Measurements from ENCODE around the gene BTK.

BTK gene

GRCh38 chrX:101408532-101408841 is 22.5 kb upstream of the BTK start:
- CTCF ChIA-PET: no interaction called here
- no peak for TF ChIP-seq CTCF (IDR thresholded peaks at IDR 0.05; ENCODE audit: control extremely low read depth, extremely low read depth, low read depth, missing control alignments)
- POLR2A ChIA-PET: no interaction called here
- DNase-seq (ENCODE audit: extremely low spot score): no peak

GRCh38 chrX:101407748-101408531 is 21.9 kb upstream of the BTK start, which contains the start of the genes GLA and HNRNPH2:
Gene GLA, minus strand, starts transcription at chrX:101407925. Its CDS starts 22 bp downstream, at chrX:101407903.
Gene HNRNPH2, plus strand, starts transcription at chrX:101408222. Its CDS starts 3,767 bp downstream, at chrX:101411989.
- CTCF ChIA-PET: interaction anchor here (1.9 kb wide), 1 partner anchor 18 kb away, joined by 7 read pairs; the partner anchor contains the start of gene RPL36A
- POLR2A ChIA-PET: interaction anchor here (1.3 kb wide), 1 partner anchor 17 kb away, joined by 6 read pairs; the partner anchor contains the start of gene RPL36A
- no peak for TF ChIP-seq CTCF (IDR thresholded peaks at IDR 0.05; ENCODE audit: control extremely low read depth, extremely low read depth, low read depth, missing control alignments)
- peak; percentile 82 for DNase-seq (ENCODE audit: extremely low spot score)

- no peak for TF ChIP-seq CTCF (IDR thresholded peaks at IDR 0.05; ENCODE audit: control extremely low read depth, extremely low read depth, low read depth, missing control alignments)
- DNase-seq (ENCODE audit: extremely low spot score): no peak
- POLR2A ChIA-PET: interaction anchor here (1.3 kb wide), 1 partner anchor 17 kb away, joined by 6 read pairs; the partner anchor contains the start of gene RPL36A
- CTCF ChIA-PET: interaction anchor here (1.9 kb wide), 1 partner anchor 17 kb away, joined by 7 read pairs; the partner anchor contains the start of gene RPL36A
These were observed 21.3 kb upstream of the BTK start for GRCh38 chrX:101407167-101407747.

- ChIA-PET CTCF (no interaction called here), POLR2A (no interaction called here)
- DNase-seq (ENCODE audit: extremely low spot score): no peak
- no peak for TF ChIP-seq CTCF (IDR thresholded peaks at IDR 0.05; ENCODE audit: control extremely low read depth, extremely low read depth, low read depth, missing control alignments)
These were observed 13.8 kb upstream of the BTK start for GRCh38 chrX:101399825-101400224.

GRCh38 chrX:101398694-101399093 is 12.7 kb upstream of the BTK start:
- no peak for DNase-seq (ENCODE audit: extremely low spot score)
- no peak for TF ChIP-seq CTCF (IDR thresholded peaks at IDR 0.05; ENCODE audit: control extremely low read depth, extremely low read depth, low read depth, missing control alignments)
- CTCF ChIA-PET: interaction anchor here (1.0 kb wide), 1 partner anchor 13 kb away, joined by 4 read pairs; the partner anchor contains the start of gene BTK
- POLR2A ChIA-PET: no interaction called here

- DNase-seq (ENCODE audit: extremely low spot score): no peak
- ChIA-PET CTCF (interaction anchor here (1.0 to 2.3 kb wide), 2 partner anchors 12 to 17 kb away, joined by 4 to 8 read pairs; partner anchors contain the start of gene BTK), POLR2A (no interaction called here)
- TF ChIP-seq CTCF (IDR thresholded peaks at IDR 0.05; ENCODE audit: control extremely low read depth, extremely low read depth, low read depth, missing control alignments): no peak
These were observed 11.8 kb upstream of the BTK start for GRCh38 chrX:101397779-101398178.

Data from GM10248 (cell line).